ENCODE data around the gene WFDC10A.
"Not testable (repeated sequence)": the region's sequence is repeated elsewhere in the genome, so short reads cannot be mapped to it uniquely, and the experiment has no call there.

WFDC10A gene

DNA sequence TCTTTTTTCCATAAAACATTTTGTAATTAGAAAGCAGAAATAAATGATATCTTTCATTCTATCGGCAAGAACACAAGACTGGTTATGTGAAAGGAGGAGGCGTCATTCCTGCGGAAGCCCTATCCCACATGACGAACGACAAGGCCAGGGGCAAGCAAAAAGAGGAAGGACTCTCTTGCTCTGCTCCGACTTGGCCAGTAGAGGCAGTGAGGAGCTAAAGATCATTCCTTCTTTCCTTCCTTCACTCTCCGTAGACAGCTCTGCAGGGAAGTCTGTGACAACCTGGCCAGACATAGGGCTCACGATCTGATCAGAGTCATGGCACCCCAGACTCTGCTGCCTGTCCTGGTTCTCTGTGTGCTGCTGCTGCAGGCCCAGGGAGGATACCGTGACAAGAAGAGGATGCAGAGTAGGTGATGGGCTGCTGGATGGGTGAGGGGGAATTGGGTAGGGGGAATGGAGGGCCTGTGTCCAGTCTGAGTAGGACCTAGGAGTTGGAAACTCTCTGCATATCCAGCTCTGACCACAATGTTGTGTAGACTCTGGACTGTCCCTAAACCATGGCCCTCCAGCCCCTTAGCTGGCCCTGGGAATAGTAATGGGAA lies at the start of gene WFDC10A:
TSS of gene WFDC10A (plus strand) at position 244 of the 605 bp plus-strand sequence. CDS start at position 319, 75 bp downstream.
- peak; percentile 61 for DNase-seq

DNA sequence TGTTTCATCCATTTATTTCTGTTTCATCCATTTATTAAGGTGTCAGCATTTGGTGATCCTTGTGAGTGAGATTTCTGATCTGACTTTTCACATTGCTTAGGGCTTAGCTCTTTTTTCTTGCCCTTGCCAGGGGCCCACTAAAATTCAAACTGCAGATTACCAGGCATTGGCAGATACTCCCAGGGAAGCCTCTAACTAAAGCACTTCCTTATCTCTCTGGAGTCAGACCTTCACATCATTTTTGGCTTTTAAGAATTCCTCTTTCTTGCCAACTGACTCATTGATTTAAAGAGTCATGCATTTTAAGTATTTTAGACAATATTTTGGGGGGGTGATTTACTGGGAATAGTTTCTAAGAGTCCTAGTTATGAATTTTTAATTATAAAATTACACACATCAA lies 47.8 kb upstream of the WFDC10A start:
- DNase-seq: no peak

DNA sequence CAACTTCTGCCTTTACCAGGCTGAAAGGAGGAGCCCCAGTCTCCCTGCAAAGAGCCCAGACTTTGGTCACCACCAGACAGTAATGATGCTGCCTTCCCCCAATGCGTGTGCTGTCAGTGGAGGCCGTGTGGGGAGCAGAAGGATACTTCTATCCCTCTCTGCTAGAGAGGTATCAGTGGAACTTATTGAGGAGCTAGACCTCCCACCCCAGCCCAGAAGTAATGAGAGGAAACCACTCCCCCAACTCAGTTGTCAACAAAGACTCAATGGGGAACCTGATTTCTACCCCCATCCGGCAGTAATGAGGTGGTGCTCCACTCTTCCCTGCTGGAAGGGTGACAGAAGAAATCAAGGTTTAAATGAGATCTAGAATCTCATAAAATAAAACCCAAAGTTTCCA lies 46.0 kb upstream of the WFDC10A start:
- DNase-seq: no peak

DNA sequence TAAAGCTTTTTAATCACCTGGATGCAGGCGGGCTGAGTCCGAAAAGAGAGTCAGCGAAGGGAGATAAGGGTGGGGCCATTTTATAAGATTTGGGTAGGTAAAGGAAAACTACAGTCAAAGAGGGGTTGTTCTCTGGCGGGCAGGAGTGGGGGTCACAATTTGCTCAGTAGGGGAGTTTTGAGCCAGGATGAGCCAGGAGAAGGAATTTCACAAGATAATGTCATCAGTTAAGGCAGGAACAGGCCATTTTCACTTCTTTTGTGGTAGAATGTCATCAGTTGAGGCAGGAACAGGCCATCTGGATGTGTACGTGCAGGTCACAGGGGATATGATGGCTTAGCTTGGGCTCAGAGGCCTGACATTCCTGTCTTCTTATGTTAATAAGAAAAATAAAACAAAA lies 45.2 kb upstream of the WFDC10A start:
- DNase-seq: not testable (repeated sequence)

DNA sequence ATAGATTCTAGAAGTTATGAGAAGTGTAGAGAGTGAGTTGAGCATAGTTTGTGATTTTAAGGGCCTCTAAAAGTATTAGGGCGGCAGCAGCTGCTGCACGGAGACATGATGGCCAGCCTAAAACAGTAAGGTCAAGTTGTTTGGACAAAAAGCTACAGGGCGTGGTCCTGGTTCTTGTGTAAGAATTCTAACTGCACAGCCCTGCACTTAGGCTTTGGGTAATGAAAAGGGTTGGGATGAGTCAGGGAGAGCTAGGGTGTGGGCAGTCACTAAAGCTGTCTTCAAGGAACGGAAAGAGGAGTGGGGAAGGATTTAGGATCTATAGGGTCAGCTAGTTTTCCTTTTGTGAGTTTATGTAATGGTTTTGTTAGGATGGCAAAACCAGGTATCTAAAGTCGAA lies 43.6 kb upstream of the WFDC10A start:
- not testable (repeated sequence) for DNase-seq

DNA sequence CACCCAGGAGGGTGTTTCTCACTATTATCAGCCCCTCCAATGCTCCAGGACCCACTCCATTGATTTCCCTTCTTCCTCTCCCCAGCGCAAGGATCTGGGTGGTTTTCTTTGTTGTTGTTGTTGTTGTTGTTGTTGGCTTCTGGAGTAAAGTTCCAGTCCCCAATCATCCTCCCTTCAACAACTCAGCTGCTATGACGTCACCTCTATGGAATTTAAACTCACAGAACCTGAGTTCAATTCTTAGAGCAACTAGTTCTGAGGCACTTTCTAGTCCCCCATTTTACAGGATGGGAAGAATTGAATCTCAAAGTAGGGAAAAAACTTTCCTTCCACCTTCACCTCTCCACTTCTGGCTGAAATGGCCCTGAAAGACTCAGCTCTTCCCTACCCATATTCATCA lies 40.7 kb upstream of the WFDC10A start:
- no peak for DNase-seq

DNA sequence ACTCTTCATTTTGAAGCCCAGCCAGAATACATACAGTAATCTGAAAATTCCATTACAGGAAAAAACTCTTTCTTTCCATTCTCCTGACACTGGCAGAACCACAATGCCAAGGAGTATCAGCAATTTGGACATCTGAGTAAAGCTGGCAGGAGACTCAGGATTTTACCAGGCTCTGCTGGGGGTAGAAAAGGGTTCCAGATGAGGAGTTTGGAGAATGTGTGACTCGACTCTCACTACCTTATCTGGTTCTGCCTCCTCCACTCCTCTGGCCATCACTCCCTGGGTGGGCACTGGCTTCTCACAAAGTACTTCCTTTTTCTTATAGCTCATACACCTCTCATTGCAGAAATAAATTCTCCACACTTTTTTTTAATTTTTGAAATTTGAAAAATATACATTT lies 39.8 kb upstream of the WFDC10A start:
- DNase-seq: no peak

DNA sequence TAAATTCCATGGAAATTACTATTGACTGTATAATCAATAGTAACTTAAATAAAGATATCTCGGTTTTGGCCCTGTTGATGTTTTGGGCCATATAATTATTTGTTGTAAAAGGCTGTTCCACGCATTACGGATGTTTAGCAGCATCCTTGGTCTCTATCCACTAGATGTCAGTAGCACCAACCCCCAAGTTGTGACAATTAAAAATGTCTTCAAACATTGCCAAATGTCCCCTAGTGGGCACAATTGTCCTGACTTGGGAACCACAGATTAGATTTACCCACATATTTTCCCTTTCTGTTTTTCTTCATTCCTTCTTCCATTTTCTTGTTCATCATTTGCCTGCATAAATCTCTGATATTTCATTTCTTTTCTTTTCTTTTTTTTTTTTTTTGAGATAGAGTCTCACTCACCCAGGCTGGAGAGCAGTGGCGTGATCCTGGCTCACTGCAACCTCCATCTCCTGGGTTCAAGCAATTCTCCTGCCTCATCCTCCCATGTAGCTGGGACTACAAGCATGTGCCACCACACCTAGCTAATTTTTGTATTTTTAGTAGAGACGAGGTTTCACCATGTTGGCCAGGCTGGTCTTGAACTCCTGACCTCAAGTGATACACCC lies 36.9 kb upstream of the WFDC10A start:
- peak; percentile 1 for DNase-seq

DNA sequence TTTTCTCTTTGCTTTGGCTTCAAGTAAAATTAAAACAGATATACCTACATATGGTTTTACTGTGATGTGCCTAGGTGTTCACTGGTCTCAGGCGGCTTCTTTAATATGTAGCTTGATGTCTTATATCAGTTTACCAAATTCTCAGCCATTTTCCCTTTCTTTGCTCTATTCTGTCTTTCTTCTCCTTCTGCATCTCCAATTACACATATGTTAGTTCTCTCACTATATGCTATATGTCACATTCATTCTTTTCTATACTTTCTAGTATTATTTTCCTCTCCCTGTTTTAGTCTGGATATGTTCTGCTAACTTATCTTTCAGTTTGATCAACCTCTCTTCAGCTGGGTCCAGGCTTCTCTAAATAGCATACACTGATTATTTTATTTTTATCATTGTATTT lies 36.0 kb upstream of the WFDC10A start:
- DNase-seq: no peak

DNA sequence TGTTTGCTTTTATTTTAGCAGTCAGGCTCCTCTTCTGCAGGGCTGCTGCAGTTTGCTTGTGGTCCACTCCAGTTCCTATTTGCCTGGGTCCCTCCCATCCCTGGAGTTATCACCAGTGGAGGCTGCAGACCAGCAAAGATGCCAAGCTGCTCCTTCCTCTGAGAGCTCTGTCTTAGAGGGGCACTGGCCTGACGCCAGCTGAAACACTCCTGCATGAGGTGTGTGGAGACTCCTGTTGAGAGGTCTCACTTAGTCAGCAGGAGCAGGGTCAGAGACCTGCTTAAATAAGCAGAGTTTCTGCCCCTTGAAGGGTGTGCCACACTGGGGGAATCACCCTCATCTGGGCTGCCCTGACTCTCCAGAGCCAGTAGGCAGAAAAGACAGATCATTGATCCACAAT lies 34.3 kb upstream of the WFDC10A start:
- no peak for DNase-seq

DNA sequence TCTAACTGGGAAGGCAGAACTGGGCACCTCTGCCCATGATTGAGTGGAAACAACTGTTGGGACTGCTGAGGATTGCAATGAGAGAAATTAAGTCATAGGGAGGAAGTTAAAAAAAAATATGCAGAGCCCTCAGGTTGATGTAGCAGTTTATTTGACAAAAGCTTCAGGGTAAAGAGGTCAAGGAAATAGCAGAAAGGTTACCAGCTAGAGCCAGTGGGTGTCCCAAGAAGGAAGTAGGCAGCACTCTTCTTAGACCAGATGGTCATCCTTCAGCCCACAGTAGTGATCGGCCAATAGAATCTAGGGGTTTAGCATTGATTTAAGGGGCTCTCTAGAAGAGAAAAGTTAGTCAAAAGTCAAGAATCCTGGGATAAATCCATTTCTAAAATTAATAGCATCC lies 21.7 kb upstream of the WFDC10A start:
- no peak for DNase-seq

DNA sequence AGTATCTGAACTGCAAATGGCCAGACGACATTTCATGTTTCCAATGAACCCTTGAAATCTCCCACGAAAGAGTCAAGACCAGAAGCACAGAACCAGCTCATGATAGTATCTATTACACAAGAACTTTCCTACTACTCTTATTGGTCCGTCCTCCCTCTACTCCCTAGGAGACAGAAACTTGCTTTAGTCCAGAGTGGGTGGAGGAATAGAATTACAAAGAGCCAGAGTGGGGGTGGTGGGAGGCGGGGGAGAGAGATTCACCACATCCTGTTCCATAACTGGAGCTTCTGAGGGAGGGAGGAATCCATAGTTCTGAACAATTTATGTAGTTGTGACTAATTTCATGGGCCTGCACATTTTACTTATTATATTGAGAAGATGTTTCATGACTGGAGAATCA lies 18.5 kb upstream of the WFDC10A start:
- DNase-seq: no peak

DNA sequence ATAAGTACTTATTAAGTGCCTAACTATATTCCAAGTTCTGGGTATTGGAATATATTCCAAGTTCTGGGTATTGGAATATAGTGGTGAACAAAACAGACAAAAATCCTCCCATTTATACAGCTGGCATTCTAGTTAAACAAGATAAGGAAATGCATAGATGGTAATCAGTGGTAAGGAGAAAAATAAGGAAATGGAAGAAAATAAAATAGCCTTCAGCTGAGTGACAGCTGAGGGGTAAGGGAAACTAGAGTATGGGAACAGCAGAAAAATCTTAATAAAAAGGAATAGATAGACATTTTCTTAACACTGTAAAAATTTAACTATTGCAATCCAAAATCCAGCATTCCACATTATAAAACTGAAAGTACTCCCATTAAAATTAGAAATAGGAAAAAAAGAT lies 17.2 kb upstream of the WFDC10A start:
- DNase-seq: no peak

DNA sequence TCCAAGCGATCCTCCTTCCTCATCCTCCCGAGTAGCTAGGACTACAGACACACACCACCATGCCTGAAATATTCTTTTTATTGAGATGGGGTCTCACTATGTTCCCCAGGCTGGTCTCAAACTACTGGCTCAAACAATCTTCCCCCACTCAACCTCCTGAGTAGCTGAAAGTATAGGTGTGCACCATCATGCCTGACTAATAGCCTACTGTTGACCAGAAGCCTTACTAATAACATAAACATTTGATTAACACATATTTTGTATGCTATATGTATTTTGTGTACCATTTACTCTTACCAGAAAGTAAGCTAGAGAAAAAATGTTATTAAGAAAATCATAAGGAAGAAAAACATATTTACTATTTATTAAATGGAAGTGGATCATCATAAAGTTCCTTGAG lies 11.9 kb upstream of the WFDC10A start:
- DNase-seq: no peak

DNA sequence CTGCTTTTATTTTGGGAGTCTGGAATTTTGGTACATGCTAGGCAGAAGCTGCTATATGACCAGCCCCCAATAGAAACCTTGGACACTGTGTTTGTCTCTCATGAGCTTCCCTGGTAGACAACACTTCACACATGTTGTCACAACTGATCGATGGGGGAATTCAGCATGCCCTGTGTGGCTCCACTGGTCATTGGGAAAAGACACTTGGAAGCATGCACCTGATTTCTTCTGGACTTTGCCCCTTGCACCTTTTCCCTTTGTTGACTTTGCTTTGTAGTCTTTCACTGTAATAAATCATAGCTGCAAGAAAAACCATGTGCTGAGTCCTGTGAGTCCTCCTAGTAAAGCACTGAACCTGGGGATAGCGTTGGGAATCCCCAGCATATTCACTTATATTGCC lies 7.9 kb upstream of the WFDC10A start:
- DNase-seq: no peak

DNA sequence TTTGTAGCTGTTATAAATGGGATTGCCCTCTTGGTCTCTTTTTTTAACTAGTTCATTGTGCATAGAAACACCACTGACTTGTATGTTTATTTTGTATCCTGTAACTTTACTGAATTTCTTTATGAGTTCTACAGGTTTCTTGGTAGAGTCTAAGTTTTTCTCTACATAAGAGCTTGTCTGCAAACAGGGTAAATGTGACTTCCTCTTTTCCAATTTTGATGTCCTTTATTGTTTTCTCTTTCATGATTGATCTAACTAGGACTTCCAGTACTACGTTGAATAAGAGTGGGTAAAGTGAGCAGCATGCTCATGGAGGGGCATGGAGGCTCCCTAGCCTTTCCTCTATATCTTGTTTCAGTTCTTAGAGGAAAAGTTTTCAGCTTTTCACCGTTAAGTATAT lies 3.0 kb upstream of the WFDC10A start:
- no peak for DNase-seq

DNA sequence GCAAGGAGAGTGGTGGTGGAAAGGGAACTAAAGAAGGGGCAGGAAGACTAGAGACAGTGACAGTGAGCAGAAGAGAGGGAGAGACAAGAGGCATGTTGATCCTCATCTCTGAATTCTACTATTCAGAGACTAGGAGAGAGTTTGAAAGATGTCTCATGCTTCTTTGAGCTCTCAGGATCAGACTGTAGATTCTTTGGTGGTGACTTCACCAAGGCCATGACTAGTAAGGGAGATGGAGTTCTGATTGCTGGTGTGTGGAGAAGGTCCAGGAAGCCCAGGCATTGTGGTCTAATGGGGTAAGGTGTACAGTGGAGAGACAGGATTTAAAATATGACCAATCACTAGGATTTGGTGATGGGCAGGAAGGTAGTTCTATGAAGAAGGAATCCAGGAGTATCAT lies 832 bp downstream of the WFDC10A start:
- no peak for DNase-seq

DNA sequence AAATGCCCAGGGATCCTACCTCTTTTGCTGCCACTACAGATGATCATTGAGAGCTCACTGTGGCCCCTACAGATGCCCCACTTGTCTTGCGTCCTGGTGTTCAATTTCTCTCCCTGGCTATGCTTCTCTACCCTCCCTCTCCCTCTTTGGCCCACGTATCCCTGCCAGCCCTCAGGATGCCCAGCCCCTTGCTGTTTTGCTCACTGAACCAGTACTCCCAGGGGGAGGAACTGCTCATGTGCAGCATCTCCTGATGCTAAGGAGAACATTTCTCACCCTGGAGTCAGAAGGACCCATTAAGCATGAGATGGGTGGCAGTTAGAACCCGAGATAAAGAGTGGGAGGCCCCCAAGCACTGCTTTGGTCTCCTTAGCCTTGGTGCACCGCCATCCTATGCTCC lies 1.6 kb downstream of the WFDC10A start, which contains the start of gene WFDC9:
TSS of gene WFDC9 (minus strand) at position 101 of the 400 bp plus-strand sequence. CDS start 21,103 bp downstream, outside the sequence.
- no peak for DNase-seq

DNA sequence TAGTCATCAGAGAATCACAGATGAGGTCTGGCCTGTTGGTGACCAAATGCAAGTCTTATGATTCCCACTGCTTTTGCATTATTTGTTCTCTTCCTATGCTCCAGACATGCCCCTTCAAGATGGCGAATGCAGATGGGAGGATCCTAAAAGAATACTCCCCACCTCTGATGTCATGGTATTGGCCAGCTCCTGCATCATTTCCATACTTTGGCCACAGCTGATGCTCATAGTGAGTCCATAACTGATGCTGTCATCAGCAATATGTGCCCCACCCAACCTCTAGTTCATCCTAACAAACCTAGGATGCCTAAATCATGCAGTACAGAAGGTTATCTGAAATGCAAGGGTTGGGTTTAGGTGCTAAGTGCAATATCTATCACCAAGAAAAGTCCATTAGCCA lies 7.0 kb downstream of the WFDC10A start:
- no peak for DNase-seq

DNA sequence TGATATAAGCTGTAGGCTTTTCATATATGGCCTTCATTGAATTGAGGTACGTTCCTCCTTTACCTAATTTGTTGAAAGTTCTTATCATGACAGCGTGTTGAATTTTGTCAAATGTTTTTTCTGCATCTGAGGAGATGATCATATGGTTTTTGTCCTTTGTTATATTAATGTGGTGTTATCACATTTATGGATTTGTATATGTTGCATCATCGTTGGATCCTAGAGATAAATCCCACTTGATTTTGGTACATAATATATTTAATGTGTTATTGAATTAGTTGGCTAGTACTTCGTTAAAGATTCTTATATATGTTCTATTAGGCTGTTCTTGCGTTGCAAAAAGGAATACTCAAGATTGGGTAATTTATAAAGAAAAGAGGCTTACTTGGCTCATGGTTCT lies 10.1 kb downstream of the WFDC10A start:
- no peak for DNase-seq

DNA sequence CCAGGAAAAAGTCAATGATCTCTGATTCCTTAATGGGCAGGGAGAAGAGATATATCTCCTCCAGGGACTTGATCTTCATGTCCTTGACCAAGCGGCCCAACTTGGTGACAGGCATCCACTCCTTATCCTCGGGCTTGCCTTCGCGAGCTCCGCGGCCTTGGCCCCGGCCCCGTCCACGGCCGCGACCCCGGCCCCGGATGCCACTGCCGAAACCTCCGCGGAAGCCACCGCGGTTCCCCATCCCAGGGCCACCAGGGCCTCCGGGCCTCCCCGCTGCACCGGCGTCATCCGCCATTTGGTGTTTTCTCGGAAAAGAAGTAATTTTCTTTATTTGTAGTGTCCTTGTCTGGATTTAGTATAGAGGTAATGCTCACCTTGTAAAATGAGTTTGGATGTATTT lies 11.5 kb downstream of the WFDC10A start:
- DNase-seq: not testable (repeated sequence)

DNA sequence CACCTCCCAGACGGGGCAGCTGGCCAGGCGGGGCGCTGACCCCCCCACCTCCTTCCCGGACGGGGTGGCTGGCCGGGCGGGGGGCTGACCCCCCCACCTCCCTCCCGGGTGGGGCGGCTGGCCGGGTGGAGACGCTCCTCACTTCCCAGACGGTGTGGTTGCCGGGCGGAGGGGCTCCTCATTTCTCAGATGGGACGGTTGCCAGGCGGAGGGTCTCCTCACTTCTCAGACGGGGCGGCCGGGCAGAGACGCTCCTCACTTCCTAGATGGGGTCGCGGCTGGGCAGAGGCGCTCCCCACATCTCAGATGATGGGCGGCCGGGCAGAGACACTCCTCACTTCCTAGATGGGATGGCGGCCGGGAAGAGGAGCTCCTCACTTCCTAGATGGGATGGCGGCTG lies 16.3 kb downstream of the WFDC10A start:
- not testable (repeated sequence) for DNase-seq

DNA sequence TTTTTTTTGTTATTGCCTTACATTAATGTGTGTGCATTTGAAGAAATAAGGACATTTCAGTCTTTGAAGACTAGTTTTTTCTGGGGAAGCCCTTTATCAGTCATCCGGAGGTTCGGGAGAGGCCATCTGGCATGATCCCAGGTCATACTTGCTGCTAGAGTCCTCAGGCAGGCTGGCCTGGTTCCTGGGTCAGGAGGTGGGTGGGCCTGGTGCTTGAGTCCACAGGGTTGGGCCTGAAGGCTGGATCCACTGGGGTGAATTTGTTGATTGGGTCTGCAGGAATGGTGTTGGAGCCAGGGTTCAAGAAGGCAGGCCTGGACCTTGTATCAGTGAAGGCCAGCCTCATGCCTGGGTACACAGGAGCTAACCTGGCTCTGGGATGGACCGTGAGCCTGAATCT lies 17.3 kb downstream of the WFDC10A start:
- DNase-seq: no peak

DNA sequence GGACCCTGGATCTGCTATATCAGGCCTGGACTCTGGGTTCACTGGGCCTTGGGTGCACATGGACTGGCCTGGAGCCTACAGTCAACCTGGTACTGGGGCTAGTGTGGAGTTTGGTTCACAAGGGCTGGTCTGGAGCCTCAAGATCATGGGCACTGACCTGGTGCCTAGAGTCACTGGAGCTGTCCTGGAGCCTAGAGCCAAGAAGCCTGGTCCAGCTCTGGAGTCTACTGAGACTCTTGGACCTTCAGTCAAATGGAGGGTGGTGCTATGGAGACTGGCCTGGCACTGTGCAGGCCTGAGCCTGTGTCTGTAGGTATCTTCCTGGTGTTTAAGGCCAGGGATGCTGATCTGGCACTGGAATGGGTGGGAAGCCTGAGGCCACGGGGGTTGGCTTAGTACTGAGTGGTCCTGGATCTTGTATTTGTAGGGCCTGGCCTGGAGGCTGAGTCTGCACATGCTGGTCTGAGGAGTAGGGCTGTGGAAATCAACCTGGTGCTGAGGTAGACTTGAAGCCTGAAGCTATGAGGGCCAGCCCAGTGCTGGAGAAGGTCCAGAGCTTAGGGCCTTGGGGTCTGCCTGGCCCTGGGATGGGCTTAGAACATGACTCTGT lies 18.0 kb downstream of the WFDC10A start:
- no peak for DNase-seq

All from retina (tissue), 1 donor.